ENCODE results near the gene HEG1. TPM values are rescaled to one million over a fixed set of nuclear protein-coding genes. Genes with fewer than 3 reads are reported as not detected.

Gene HEG1
- total RNA-seq, 1 donor from 2014 or later: 69.6 TPM

DNA sequence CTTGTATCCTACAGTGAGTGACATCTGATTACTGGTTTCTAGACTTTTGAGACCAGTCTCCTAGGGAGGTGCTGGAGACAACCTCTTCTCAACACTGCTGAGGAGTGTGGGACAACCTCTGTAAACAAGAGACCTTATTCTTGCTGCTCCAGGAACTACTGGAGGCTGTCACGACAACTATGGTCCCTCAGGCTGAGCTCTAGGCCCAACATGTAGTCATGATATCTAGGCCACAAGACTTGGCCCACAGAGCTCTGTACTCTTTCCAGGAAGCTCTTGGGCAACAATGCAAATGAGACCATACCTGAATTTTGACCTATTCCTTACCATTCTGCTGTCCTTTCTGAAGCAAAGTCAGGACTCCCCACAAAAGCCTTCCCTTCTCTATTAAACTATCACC is 24.3 kb upstream of the HEG1 start:
- no peak overlapping the region for H3K4me3 Mint-ChIP-seq (ENCODE audit: unreplicated experiment)
- H3K4me1 Mint-ChIP-seq (ENCODE audit: low read depth): no peaks in the 10 kb centered on the region
- TF ChIP-seq, protein P1, sequence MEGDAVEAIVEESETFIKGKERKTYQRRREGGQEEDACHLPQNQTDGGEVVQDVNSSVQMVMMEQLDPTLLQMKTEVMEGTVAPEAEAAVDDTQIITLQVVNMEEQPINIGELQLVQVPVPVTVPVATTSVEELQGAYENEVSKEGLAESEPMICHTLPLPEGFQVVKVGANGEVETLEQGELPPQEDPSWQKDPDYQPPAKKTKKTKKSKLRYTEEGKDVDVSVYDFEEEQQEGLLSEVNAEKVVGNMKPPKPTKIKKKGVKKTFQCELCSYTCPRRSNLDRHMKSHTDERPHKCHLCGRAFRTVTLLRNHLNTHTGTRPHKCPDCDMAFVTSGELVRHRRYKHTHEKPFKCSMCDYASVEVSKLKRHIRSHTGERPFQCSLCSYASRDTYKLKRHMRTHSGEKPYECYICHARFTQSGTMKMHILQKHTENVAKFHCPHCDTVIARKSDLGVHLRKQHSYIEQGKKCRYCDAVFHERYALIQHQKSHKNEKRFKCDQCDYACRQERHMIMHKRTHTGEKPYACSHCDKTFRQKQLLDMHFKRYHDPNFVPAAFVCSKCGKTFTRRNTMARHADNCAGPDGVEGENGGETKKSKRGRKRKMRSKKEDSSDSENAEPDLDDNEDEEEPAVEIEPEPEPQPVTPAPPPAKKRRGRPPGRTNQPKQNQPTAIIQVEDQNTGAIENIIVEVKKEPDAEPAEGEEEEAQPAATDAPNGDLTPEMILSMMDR (IDR thresholded peaks at IDR 0.05): no peak
- H3K27ac Mint-ChIP-seq (ENCODE audit: unreplicated experiment): no peak overlapping the region
- peaks cover 8% of the 10 kb centered on the region for H3K36me3 Mint-ChIP-seq (ENCODE audit: low read depth)
- H3K9me3 Mint-ChIP-seq (ENCODE audit: low read depth): no peaks in the 10 kb centered on the region
- H3K27me3 Mint-ChIP-seq (ENCODE audit: low read depth): no peaks in the 10 kb centered on the region
- DNase-seq (ENCODE audit: low spot score): no peak

DNA sequence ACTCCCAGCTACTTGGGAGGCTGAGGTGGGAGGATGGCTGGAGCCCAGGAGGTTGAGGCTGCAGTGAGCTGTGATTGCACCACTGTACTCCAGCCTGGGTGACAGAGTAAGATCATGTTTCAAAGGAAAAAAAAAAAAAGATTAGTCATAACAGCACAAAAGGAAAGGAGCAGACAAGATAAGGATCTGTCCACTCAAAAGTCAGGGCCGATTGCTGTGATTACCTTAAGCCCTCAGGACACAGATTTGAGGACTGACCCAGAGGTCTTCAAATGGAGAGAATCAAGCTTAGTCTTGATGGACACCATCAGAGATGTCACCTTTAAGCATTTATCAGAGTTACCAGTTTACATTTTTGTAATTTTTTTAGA is 23.9 kb upstream of the HEG1 start:
- no peak overlapping the region for H3K27ac Mint-ChIP-seq (ENCODE audit: unreplicated experiment)
- H3K4me3 Mint-ChIP-seq (ENCODE audit: unreplicated experiment): no peak overlapping the region
- no peaks in the 10 kb centered on the region for H3K9me3 Mint-ChIP-seq (ENCODE audit: low read depth)
- DNase-seq (ENCODE audit: low spot score): no peak
- TF ChIP-seq, protein P1 (IDR thresholded peaks at IDR 0.05): no peak
- H3K4me1 Mint-ChIP-seq (ENCODE audit: low read depth): no peaks in the 10 kb centered on the region
- no peaks in the 10 kb centered on the region for H3K27me3 Mint-ChIP-seq (ENCODE audit: low read depth)
- peaks cover 8% of the 10 kb centered on the region for H3K36me3 Mint-ChIP-seq (ENCODE audit: low read depth)

DNA sequence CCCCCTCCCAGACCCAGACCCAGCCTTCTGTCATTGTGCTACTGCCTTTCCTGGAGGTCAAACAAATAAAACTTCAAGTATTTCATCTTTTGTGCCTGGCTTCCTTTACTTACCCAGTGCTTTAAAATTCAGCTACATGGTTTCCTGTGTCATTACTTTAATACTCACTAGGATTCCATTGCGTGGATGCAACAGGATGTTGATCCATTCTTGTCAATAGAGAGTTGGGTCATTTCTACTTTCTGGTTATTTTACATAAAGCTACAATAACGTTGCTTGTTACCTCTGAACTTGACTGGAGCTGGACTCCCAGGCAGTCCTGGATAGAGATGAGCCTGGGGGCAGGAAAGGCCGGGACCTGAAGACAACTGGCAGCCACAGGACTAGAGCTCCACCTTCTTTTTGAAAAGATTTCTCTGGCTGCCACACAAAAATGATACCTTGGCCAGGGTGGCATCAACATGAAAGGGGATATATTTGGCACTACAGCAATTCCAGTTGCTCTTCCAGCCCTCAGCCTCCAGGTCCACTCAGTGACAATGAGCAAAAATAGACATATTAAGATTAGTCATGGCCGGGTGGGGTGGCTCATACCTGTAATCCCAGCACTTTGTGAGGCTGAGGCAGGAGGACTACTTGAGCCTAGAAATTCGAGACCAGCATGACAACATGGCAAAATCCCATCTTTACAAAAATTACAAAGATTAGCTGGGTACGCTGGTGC is 23.3 kb upstream of the HEG1 start:
- H3K27me3 Mint-ChIP-seq (ENCODE audit: low read depth): no peaks in the 10 kb centered on the region
- TF ChIP-seq, protein P1 (IDR thresholded peaks at IDR 0.05): no peak
- H3K36me3 Mint-ChIP-seq (ENCODE audit: low read depth): peaks cover 8% of the 10 kb centered on the region
- DNase-seq (ENCODE audit: low spot score): no peak
- no peak overlapping the region for H3K27ac Mint-ChIP-seq (ENCODE audit: unreplicated experiment)
- H3K4me3 Mint-ChIP-seq (ENCODE audit: unreplicated experiment): no peak overlapping the region
- H3K9me3 Mint-ChIP-seq (ENCODE audit: low read depth): no peaks in the 10 kb centered on the region
- H3K4me1 Mint-ChIP-seq (ENCODE audit: low read depth): no peaks in the 10 kb centered on the region

DNA sequence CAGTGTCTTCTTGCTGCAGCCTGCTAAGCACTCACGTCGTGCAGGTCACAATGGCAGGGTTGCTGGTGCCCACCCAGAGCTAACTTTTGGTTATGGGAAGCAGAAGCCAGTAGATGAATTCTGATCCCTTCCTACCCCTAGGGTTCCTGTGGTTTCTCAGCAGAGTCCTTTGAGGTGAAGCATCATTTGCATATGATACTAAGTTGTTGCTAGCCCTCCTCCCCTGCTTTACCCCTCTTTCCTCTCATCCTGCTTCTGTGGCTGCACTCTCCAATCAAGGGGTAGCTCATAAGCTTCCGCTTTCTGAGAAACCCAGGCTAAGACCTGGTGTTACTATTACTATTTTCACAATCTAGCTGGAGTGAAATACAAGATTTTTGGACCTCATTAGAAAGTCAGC is 22.1 kb upstream of the HEG1 start:
- peaks cover 6% of the 10 kb centered on the region for H3K36me3 Mint-ChIP-seq (ENCODE audit: low read depth)
- no peaks in the 10 kb centered on the region for H3K27me3 Mint-ChIP-seq (ENCODE audit: low read depth)
- DNase-seq (ENCODE audit: low spot score): no peak
- H3K27ac Mint-ChIP-seq (ENCODE audit: unreplicated experiment): no peak overlapping the region
- H3K4me3 Mint-ChIP-seq (ENCODE audit: unreplicated experiment): no peak overlapping the region
- H3K4me1 Mint-ChIP-seq (ENCODE audit: low read depth): peaks cover 2% of the 10 kb centered on the region
- TF ChIP-seq, protein P1 (IDR thresholded peaks at IDR 0.05): no peak
- no peaks in the 10 kb centered on the region for H3K9me3 Mint-ChIP-seq (ENCODE audit: low read depth)

DNA sequence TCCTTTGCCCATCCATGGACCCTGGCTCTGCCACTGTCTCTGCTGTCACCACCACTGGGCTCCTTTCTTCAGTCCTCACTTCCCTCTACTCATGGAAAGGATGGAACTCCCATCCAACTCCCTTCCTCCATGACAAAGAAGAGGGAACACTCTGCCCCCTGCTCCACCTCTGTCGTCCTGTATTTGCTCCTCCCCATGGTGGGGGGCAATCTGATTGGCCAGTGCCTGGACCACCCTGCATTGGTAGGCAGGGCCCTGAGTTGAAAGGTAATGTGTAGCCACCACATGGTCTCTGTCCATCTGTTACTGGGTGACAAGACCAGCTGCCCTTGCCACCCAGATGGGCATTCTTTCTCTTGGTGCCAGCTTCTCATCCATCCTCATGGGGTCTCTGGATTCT is 20.7 kb upstream of the HEG1 start:
- Mint-ChIP-seq H3K4me3 (ENCODE audit: unreplicated experiment) (no peak overlapping the region), H3K27me3 (ENCODE audit: low read depth) (no peaks in the 10 kb centered on the region), H3K4me1 (ENCODE audit: low read depth) (peaks cover 12% of the 10 kb centered on the region), H3K27ac (ENCODE audit: unreplicated experiment) (no peak overlapping the region), H3K36me3 (ENCODE audit: low read depth) (peaks cover 2% of the 10 kb centered on the region), H3K9me3 (ENCODE audit: low read depth) (no peaks in the 10 kb centered on the region)
- DNase-seq (ENCODE audit: low spot score): no peak
- TF ChIP-seq, protein P1 (IDR thresholded peaks at IDR 0.05): no peak
